ENCODE results near the gene ADNP. TPM values are rescaled to one million over a fixed set of nuclear protein-coding genes. Genes with fewer than 3 reads are reported as not detected.

The ADNP gene
- total RNA-seq, 2 experiments from 2014 or later = 53.7 to 54.7 TPM

Other genes starting within 250 kb of the ADNP start
- not detected for gene RIPOR3, start 239.9 kb downstream of the ADNP start, total RNA-seq
- 1 to 10 TPM; 6.3 to 8.2 TPM for gene PARD6B, start 199.9 kb downstream of the ADNP start, total RNA-seq
- 10 to 100 TPM; 11.0 to 11.6 TPM for gene BCAS4, start 136.4 kb downstream of the ADNP start, total RNA-seq
- 10 to 100 TPM; 64.9 to 69.1 TPM for gene DPM1, start 27.1 kb upstream of the ADNP start, total RNA-seq
- 1 to 10 TPM; 3.6 to 3.8 TPM for gene MOCS3, start 27.4 kb upstream of the ADNP start, total RNA-seq
- gene KCNG1, start 91.7 kb upstream of the ADNP start, total RNA-seq = 1 to 10 TPM; 1.6 to 2.1 TPM

All from activated CD4-positive, alpha-beta memory T cell treated with anti-CD3 and anti-CD28 coated beads for 36 hours (primary cell).